ENCODE results near the gene WDR75.

Gene WDR75

DNA sequence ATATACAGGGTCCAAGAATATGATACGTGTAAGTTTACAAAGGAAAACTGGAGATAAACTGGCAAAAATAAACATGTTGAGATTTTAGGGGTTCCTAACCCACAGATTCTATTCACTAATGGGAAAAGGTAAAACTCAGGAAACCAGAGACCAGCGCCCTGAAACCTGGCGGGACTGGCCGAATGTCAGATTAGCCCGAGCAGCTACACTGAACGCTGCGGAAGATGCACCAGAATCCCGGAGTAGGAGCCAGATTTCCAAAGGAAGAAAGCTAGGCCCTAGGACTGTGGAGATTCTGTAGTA lies 679 bp upstream of the WDR75 start:
- Histone ChIP-seq H3K27me3 (ENCODE audit: insufficient read depth, poor library complexity, severe bottlenecking) (no peaks in the 10 kb centered on the region), H3K4me3 (replicated peaks; ENCODE audit: insufficient read depth, low read length) (peak overlapping the region; percentile 90), H3K27ac (replicated peaks) (peak overlapping the region; percentile 86)
- DNase-seq (ENCODE audit: low read depth in 1 of 2, low spot score in 1 of 2): no peak
- TF ChIP-seq SPI1 (IDR thresholded peaks at IDR 0.05; ENCODE audit: borderline replicate concordance, low read depth): no peak
- TF ChIP-seq, protein P1, sequence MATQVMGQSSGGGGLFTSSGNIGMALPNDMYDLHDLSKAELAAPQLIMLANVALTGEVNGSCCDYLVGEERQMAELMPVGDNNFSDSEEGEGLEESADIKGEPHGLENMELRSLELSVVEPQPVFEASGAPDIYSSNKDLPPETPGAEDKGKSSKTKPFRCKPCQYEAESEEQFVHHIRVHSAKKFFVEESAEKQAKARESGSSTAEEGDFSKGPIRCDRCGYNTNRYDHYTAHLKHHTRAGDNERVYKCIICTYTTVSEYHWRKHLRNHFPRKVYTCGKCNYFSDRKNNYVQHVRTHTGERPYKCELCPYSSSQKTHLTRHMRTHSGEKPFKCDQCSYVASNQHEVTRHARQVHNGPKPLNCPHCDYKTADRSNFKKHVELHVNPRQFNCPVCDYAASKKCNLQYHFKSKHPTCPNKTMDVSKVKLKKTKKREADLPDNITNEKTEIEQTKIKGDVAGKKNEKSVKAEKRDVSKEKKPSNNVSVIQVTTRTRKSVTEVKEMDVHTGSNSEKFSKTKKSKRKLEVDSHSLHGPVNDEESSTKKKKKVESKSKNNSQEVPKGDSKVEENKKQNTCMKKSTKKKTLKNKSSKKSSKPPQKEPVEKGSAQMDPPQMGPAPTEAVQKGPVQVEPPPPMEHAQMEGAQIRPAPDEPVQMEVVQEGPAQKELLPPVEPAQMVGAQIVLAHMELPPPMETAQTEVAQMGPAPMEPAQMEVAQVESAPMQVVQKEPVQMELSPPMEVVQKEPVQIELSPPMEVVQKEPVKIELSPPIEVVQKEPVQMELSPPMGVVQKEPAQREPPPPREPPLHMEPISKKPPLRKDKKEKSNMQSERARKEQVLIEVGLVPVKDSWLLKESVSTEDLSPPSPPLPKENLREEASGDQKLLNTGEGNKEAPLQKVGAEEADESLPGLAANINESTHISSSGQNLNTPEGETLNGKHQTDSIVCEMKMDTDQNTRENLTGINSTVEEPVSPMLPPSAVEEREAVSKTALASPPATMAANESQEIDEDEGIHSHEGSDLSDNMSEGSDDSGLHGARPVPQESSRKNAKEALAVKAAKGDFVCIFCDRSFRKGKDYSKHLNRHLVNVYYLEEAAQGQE (IDR thresholded peaks at IDR 0.05; ENCODE audit: insufficient replicate concordance, low read depth): peak; percentile 50

DNA sequence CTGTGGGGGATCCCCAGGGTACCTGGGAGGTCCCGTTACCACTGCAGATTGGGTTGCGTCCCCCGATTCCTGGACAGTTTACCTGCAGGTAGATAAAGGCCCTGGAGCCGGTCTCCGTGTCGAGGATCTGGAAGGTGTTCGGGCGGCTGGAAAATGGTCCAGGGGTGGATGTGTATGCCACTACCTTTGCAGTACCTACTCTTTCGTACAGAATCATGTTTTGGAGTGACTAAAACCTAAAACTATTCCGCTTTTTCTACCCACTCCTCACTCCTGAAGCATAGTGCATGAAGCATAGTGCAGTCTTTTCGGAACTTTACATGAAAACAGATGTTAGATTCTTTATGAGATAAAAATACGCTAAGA lies 418 bp downstream of the WDR75 start:
- TF ChIP-seq POLR2AphosphoS5 (IDR thresholded peaks at IDR 0.05; ENCODE audit: low read depth) (no peak), GABPA (IDR thresholded peaks at IDR 0.05; ENCODE audit: low read depth) (no peak), SPI1 (IDR thresholded peaks at IDR 0.05; ENCODE audit: borderline replicate concordance, low read depth) (no peak)
- TF ChIP-seq, protein P2, sequence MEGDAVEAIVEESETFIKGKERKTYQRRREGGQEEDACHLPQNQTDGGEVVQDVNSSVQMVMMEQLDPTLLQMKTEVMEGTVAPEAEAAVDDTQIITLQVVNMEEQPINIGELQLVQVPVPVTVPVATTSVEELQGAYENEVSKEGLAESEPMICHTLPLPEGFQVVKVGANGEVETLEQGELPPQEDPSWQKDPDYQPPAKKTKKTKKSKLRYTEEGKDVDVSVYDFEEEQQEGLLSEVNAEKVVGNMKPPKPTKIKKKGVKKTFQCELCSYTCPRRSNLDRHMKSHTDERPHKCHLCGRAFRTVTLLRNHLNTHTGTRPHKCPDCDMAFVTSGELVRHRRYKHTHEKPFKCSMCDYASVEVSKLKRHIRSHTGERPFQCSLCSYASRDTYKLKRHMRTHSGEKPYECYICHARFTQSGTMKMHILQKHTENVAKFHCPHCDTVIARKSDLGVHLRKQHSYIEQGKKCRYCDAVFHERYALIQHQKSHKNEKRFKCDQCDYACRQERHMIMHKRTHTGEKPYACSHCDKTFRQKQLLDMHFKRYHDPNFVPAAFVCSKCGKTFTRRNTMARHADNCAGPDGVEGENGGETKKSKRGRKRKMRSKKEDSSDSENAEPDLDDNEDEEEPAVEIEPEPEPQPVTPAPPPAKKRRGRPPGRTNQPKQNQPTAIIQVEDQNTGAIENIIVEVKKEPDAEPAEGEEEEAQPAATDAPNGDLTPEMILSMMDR (IDR thresholded peaks at IDR 0.05; ENCODE audit: insufficient read depth, low read length): no peak
- TF ChIP-seq, protein P1 (IDR thresholded peaks at IDR 0.05; ENCODE audit: insufficient replicate concordance, low read depth): no peak
- Histone ChIP-seq H3K27me3 (ENCODE audit: insufficient read depth, poor library complexity, severe bottlenecking) (no peaks in the 10 kb centered on the region), H3K27ac (replicated peaks) (peak overlapping the region; percentile 86), H3K4me3 (replicated peaks; ENCODE audit: insufficient read depth, low read length) (peak overlapping the region; percentile 90)
- DNase-seq (ENCODE audit: low read depth in 1 of 2, low spot score in 1 of 2): no peak

DNA sequence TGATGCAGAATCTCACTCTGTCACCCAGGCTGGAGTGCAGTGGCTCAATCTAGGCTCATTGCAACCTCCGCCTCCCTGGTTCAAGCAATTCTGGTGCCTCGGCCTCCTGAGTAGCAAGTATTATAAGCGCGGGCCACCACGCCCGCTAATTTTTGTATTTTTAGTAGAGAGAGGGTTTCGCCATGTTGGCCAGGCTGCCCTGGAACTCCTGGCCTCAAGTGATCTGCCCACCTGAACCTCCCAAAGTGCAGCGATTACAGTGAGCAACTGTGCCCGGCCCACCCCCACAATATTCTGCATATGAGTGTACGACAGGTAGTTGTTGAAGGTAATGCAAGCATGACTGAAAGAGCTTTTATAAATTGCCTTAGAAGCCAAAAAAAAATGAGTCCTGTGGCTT lies 1.2 kb downstream of the WDR75 start:
- no peak for DNase-seq (ENCODE audit: low read depth in 1 of 2, low spot score in 1 of 2)
- TF ChIP-seq SPI1 (IDR thresholded peaks at IDR 0.05; ENCODE audit: borderline replicate concordance, low read depth) (no peak), GABPA (IDR thresholded peaks at IDR 0.05; ENCODE audit: low read depth) (no peak)
- TF ChIP-seq, protein P2 (IDR thresholded peaks at IDR 0.05; ENCODE audit: insufficient read depth, low read length): no peak
- Histone ChIP-seq H3K4me3 (replicated peaks; ENCODE audit: insufficient read depth, low read length) (peak overlapping the region; percentile 90), H3K27me3 (ENCODE audit: insufficient read depth, poor library complexity, severe bottlenecking) (no peaks in the 10 kb centered on the region), H3K27ac (replicated peaks) (no peak overlapping the region)

DNA sequence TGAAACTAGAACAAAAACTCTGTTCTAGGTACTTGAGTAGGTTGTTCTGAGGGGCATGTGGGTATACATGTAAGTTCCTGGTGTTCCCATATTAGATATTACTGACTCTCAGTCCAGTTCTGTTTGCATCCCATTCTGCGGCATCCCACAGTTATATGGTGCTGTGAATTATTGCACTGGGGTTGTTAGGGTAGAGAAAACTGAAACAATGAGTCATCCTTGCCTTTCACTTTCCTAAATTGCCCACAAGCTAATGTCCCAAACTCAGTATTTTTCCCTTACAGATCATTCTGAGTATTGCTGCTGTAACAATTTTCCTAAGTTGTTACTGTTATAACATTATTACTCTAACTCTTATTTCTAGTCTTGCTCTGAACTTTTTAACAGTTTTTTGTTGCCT lies 3.0 kb downstream of the WDR75 start:
- DNase-seq (ENCODE audit: low read depth in 1 of 2, low spot score in 1 of 2): no peak
- no peak overlapping the region for H3K27ac ChIP-seq (replicated peaks)
- no peak overlapping the region for H3K4me3 ChIP-seq (replicated peaks; ENCODE audit: insufficient read depth, low read length)
- TF ChIP-seq POLR2AphosphoS5 (IDR thresholded peaks at IDR 0.05; ENCODE audit: low read depth) (no peak), SPI1 (IDR thresholded peaks at IDR 0.05; ENCODE audit: borderline replicate concordance, low read depth) (no peak)
- TF ChIP-seq, protein P1 (IDR thresholded peaks at IDR 0.05; ENCODE audit: insufficient replicate concordance, low read depth): no peak
- H3K27me3 ChIP-seq (ENCODE audit: insufficient read depth, poor library complexity, severe bottlenecking): no peaks in the 10 kb centered on the region

All from HL-60 (cell line).